Fibroblast of pulmonary artery (primary cell): ENCODE results near the gene GDAP2.

Source experiments
- DNase-seq: peaks from one replicate; pipeline ENCODE4 v3.0.0-alpha.2; 2010; ENCODE audit warnings: low read depth
- H3K4me3 ChIP-seq: replicated peaks from 2 replicates; pipeline ENCODE4 v1.5.1; 2011; ENCODE audit warnings: low read depth, mild to moderate bottlenecking, control low read depth, low read length, moderate library complexity
- CTCF ChIP-seq: IDR thresholded peaks from 2 replicates; pipeline ENCODE4 v1.5.1; 2011; ENCODE audit warnings: mild to moderate bottlenecking, control low read depth, low read length, inconsistent platforms; ENCODE audit errors: missing control alignments

Gene GDAP2

GRCh38 chr1:117843791-117844190 lies 85.6 kb downstream of the GDAP2 start:
- no peak for TF ChIP-seq CTCF
- no peak overlapping the region for H3K4me3 ChIP-seq
- DNase-seq, result peak; percentile 32

- TF ChIP-seq CTCF, result no peak
- no peak for DNase-seq
- H3K4me3 ChIP-seq, result no peak overlapping the region
Measured at GRCh38 chr1:117842408-117843170, 86.8 kb downstream of the GDAP2 start.

- H3K4me3 ChIP-seq, result no peak overlapping the region
- no peak for DNase-seq
- no peak for TF ChIP-seq CTCF
Measured at GRCh38 chr1:117841117-117841650, 88.2 kb downstream of the GDAP2 start.

- peak; percentile 60 for DNase-seq
- no peak overlapping the region for H3K4me3 ChIP-seq
- TF ChIP-seq CTCF, result no peak
Measured at GRCh38 chr1:117838911-117839310, 90.5 kb downstream of the GDAP2 start.

- no peak for DNase-seq
- no peak for TF ChIP-seq CTCF
- H3K4me3 ChIP-seq, result no peak overlapping the region
Measured at GRCh38 chr1:117836069-117836468, 93.4 kb downstream of the GDAP2 start.

GRCh38 chr1:117834416-117834815 lies 95.0 kb downstream of the GDAP2 start:
- no peak overlapping the region for H3K4me3 ChIP-seq
- DNase-seq, result no peak
- no peak for TF ChIP-seq CTCF

- TF ChIP-seq CTCF, result no peak
- H3K4me3 ChIP-seq, result no peak overlapping the region
- DNase-seq, result no peak
Measured at GRCh38 chr1:117832453-117832852, 97.0 kb downstream of the GDAP2 start.
